Colonic mucosa (tissue), 4 donors: ENCODE results near the gene URB1. TPM values are rescaled to one million over a fixed set of nuclear protein-coding genes. Genes with fewer than 3 reads are reported as not detected.
A peak's percentile ranks its signal among the peaks of the same experiment; 100 is the strongest.

Experiments used
- DNase-seq: peaks from one replicate; pipeline ENCODE4 v3.0.0-alpha.2; 2020
- H3K27ac ChIP-seq: fragments of 200-600 bp; one replicate; pipeline ENCODE4 v1.8.0; 2021
- H3K27me3 ChIP-seq: fragments of 200-600 bp; one replicate; pipeline ENCODE4 v1.8.0; 2021
- H3K36me3 ChIP-seq: fragments of 200-600 bp; one replicate; pipeline ENCODE4 v1.8.0; 2021
- H3K4me1 ChIP-seq: fragments of 200-600 bp; one replicate; pipeline ENCODE4 v1.8.0; 2021; ENCODE audit warnings: mild to moderate bottlenecking
- H3K4me3 ChIP-seq: fragments of 200-600 bp; one replicate; pipeline ENCODE4 v1.8.0; 2021
- H3K9ac ChIP-seq, 2 donors: one replicate each; pipeline ENCODE4 v1.7.0; 2013; ENCODE audit warnings: control low read depth in 2 of 2, low read depth in 2 of 2, low read length in 2 of 2
- H3K9me3 ChIP-seq: fragments of 200-600 bp; one replicate; pipeline ENCODE4 v1.8.0; 2021
- intact Hi-C: fragments of 100-400 bp; cut with DNase I; formaldehyde crosslinking; loops from one replicate; pipeline ENCODE4 v1.14.1; 2022
- total RNA-seq, 2 donors: library from RNA; stranded (reverse); fragmentation: NEBNext Ultra II Directional in 1 of 2; extraction: Animal tissue kit (Norgen Biotek cat#: 25700) in 1 of 2; gene quantifications; one replicate each; pipeline ENCODE4 v1.2.1, GENCODE V29; 2021
- TF ChIP-seq, protein P1 (sequence below): fragments of 200-600 bp; IDR thresholded peaks from one replicate; pipeline ENCODE4 v1.8.0; 2022; ENCODE audit warnings: antibody characterized with exemption, mild to moderate bottlenecking
- donor health status: healthy.
- donor health status: DM: no; HTN: no; CAD: no.
- donor health status: DM: no; HTN: no; CAD: no.

Gene URB1
- total RNA-seq, 2 donors from 2014 or later, result 6.1 to 16.4 TPM

DNA sequence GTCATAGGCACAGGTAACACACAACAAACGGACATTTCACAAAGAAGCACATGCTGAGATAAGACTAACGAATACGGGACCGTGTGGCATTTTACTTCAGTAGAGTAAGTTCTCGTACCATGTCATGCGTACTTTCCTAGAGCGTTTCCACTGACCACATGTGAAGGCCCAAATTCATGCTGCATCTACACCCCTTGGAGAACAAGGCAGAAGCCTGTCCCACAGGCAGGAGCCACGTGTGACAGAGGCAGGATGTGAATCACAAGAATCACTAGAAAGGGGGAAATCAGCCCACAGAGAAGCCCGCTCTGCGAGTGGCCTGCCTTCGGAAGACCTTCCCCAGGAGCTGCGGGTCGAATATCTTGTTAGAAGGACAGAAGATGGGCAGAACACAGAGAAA, 41.8 kb downstream of the URB1 start:
- TF ChIP-seq, protein P1, sequence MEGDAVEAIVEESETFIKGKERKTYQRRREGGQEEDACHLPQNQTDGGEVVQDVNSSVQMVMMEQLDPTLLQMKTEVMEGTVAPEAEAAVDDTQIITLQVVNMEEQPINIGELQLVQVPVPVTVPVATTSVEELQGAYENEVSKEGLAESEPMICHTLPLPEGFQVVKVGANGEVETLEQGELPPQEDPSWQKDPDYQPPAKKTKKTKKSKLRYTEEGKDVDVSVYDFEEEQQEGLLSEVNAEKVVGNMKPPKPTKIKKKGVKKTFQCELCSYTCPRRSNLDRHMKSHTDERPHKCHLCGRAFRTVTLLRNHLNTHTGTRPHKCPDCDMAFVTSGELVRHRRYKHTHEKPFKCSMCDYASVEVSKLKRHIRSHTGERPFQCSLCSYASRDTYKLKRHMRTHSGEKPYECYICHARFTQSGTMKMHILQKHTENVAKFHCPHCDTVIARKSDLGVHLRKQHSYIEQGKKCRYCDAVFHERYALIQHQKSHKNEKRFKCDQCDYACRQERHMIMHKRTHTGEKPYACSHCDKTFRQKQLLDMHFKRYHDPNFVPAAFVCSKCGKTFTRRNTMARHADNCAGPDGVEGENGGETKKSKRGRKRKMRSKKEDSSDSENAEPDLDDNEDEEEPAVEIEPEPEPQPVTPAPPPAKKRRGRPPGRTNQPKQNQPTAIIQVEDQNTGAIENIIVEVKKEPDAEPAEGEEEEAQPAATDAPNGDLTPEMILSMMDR, result no peak
- Histone ChIP-seq H3K27me3 (no peaks in the 10 kb centered on the region), H3K27ac (no peak overlapping the region), H3K9me3 (no peaks in the 10 kb centered on the region), H3K4me1 (no peaks in the 10 kb centered on the region), H3K4me3 (no peak overlapping the region), H3K9ac (no peak overlapping the region), H3K36me3 (peaks cover 23% of the 10 kb centered on the region)
- intact Hi-C loops, result no loop called here
- DNase-seq, result no peak

DNA sequence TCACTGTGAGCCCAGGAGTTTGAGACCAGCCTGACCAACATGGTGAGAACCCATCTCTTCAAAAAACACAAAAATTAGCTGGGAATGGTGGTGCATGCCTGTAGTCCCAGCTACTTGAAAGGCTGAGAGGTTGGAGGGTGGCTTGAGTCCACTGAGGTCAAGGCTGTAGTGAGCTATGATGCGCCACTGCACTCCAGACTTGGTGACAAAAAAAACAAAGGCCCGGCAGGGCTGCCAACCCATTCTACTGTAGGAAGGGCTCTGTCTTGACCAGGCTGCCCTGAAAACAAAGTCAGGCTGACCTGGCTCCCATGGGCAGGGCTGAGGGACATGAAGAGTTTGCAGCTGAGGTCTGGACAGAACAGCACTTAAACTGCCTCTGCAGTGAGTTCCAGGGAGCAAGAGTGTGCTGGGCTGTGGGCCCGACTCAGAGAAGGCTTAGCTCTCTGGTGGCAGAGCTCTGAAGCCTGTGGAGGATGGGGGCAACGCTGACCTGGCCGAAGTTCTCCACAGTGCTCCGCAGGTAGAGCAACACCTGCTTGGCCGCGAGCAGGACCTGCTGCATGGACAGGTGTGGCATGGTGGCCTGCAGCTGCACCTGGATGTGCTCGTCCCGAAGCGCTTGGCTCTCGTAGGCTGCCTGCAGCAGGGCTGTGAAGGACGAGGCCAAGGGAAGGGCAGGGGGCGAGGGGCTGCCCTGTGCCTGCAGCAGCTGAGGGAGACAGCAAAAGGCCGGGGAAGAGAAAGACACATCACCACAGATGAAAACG, 42.4 kb downstream of the URB1 start:
- TF ChIP-seq, protein P1, result no peak
- peaks cover 22% of the 10 kb centered on the region for H3K36me3 ChIP-seq
- no peak overlapping the region for H3K27ac ChIP-seq
- no peak overlapping the region for H3K4me3 ChIP-seq
- H3K27me3 ChIP-seq, result no peaks in the 10 kb centered on the region
- no peaks in the 10 kb centered on the region for H3K9me3 ChIP-seq
- intact Hi-C loops, result no loop called here
- no peaks in the 10 kb centered on the region for H3K4me1 ChIP-seq
- H3K9ac ChIP-seq, result no peak overlapping the region
- no peak for DNase-seq

DNA sequence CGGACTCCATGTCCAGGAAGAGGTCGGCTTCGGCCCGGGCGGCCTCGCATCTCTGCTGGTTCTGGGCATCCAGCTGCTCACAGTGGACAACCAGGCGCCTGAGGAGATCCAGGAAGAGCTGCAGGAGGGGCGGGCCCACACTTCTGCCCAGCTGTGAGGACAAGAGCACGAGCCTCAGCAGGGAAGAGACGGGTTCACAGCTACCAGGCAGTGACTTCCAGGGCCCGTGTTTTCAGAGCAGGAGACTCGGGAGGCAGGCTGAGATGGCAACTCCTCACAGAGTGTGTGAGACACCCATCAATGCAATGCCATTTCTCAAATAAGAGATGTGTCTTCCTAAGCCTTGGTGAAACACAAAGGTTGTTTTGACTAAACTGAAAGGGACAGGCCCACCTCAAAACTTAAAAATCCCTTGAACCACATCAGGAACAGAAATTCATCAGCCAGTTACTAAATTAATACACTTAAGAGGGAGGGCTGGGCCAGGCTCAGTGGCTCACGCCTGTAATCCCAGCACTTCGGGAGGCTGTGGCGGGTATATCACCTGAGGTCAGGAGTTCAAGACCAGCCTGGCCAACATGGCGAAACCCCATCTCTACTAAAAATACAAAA, 43.4 kb downstream of the URB1 start:
- TF ChIP-seq, protein P1, result no peak
- no peak overlapping the region for H3K9ac ChIP-seq
- no peak overlapping the region for H3K27ac ChIP-seq
- no peaks in the 10 kb centered on the region for H3K9me3 ChIP-seq
- intact Hi-C loops, result no loop called here
- no peak overlapping the region for H3K4me3 ChIP-seq
- no peaks in the 10 kb centered on the region for H3K27me3 ChIP-seq
- no peak for DNase-seq
- H3K4me1 ChIP-seq, result no peaks in the 10 kb centered on the region
- peaks cover 18% of the 10 kb centered on the region for H3K36me3 ChIP-seq

DNA sequence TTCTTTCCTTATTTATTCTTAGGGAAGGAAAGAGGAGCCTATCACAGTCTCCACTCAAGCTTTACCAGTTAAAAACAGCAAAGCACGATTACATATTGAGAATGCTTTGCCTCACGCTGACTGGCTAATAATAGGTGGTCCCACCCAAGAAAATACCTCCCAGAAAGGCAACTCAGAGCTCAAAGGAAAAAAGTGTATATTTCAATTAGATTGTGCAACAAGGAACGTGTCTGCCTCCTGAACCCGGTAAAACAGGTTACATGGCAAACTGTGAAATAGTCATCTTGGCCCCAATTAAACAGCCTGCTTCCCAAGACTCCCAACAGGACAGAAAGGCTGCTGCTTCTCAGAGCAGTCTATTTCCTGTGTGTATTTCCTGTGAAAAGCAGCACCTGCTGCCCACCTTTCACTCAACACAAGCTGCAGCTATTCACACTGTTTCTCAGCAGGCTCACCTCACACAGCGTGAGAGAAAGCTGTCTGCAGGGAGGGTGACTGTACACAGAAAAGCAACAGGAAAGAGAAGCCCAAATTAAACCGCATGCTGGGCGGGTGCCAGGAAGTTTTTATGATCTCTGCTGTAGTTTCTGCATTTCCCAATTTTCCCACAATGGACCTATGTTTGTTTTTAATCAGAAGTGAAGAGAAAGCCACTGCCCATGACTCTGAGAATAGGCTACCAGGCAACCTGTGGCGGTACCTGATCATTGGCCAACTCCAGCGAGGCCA, 44.0 kb downstream of the URB1 start:
- Histone ChIP-seq H3K9me3 (no peaks in the 10 kb centered on the region), H3K36me3 (peaks cover 18% of the 10 kb centered on the region), H3K27me3 (no peaks in the 10 kb centered on the region), H3K9ac (no peak overlapping the region), H3K4me3 (no peak overlapping the region), H3K4me1 (no peaks in the 10 kb centered on the region), H3K27ac (no peak overlapping the region)
- peak; percentile 31 for DNase-seq
- intact Hi-C loops, result no loop called here
- TF ChIP-seq, protein P1, result no peak

DNA sequence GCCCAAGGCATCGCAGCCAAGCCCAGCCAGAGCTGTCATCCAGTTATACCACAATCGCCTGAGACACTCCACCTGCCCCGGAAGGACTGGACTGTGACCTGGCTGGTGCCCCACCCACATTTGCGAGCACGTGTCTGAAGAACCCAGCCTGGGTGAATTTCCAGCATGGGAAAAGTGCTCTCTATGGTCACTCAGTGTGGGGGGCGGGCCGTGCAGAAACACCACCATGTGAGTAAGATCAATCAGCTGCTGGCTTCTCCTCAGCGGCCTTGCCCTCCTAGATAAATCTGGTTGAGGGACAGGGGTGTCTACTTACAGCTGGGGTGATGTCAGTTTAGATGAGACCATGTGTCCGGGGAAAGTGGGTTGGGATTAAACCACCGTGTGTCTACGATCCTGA, 44.8 kb downstream of the URB1 start:
- H3K9ac ChIP-seq, result no peak overlapping the region
- H3K27me3 ChIP-seq, result no peaks in the 10 kb centered on the region
- intact Hi-C loops, result no loop called here
- no peak overlapping the region for H3K27ac ChIP-seq
- no peak overlapping the region for H3K4me3 ChIP-seq
- H3K4me1 ChIP-seq, result no peaks in the 10 kb centered on the region
- H3K36me3 ChIP-seq, result peaks cover 18% of the 10 kb centered on the region
- TF ChIP-seq, protein P1, result no peak
- H3K9me3 ChIP-seq, result no peaks in the 10 kb centered on the region
- peak; percentile 53 for DNase-seq
